ENCODE measurements around the gene NRG3.

The NRG3 gene

GRCh38 chr10:83012866-83013265 is 1137.9 kb downstream of the NRG3 start:
- no peaks in the 10 kb centered on the region for H3K27me3 Mint-ChIP-seq
- H3K27ac Mint-ChIP-seq = no peak overlapping the region
- ATAC-seq (ENCODE audit: low read depth) (no peak), DNase-seq (ENCODE audit: low spot score in 2 of 2) (no peak)
- H3K4me3 Mint-ChIP-seq = no peak overlapping the region
- H3K9me3 Mint-ChIP-seq = no peaks in the 10 kb centered on the region
- no peaks in the 10 kb centered on the region for H3K4me1 Mint-ChIP-seq
- H3K36me3 Mint-ChIP-seq = no peaks in the 10 kb centered on the region

- no peaks in the 10 kb centered on the region for H3K4me1 Mint-ChIP-seq
- no peak overlapping the region for H3K4me3 Mint-ChIP-seq
- H3K27ac Mint-ChIP-seq = no peak overlapping the region
- ATAC-seq (ENCODE audit: low read depth) (no peak), DNase-seq (ENCODE audit: low spot score in 2 of 2) (no peak)
- H3K9me3 Mint-ChIP-seq = peaks cover 7% of the 10 kb centered on the region
- H3K27me3 Mint-ChIP-seq = no peaks in the 10 kb centered on the region
- H3K36me3 Mint-ChIP-seq = no peaks in the 10 kb centered on the region
These were observed 1142.3 kb downstream of the NRG3 start for GRCh38 chr10:83017076-83017867.

- Mint-ChIP-seq H3K27ac (no peak overlapping the region), H3K4me3 (no peak overlapping the region), H3K27me3 (no peaks in the 10 kb centered on the region), H3K36me3 (no peaks in the 10 kb centered on the region), H3K9me3 (peaks cover 17% of the 10 kb centered on the region), H3K4me1 (no peaks in the 10 kb centered on the region)
- no peak for ATAC-seq (ENCODE audit: low read depth)
- no peak for DNase-seq (ENCODE audit: low spot score in 2 of 2)
These were observed 1148.7 kb downstream of the NRG3 start for GRCh38 chr10:83023662-83024061.

Measured in memory B cell (primary cell).